GM12865 (cell line): ENCODE measurements around the gene TCEAL2.
"Not testable (repeated sequence)": the region's sequence is repeated elsewhere in the genome, so short reads cannot be mapped to it uniquely, and the experiment has no call there.

ENCODE experiments used
- DNase-seq: peaks from one replicate; pipeline ENCODE4 v3.0.0; 2010; ENCODE audit warnings: low read depth
- H3K4me3 ChIP-seq: 2 replicates; pipeline ENCODE4 v1.5.1; 2011; ENCODE audit warnings: mild to moderate bottlenecking, low read depth, low read length, control low read depth
- TF ChIP-seq, protein P1 (sequence below): IDR thresholded peaks from 2 replicates; pipeline ENCODE4 v1.5.1; 2011; ENCODE audit warnings: low read length, control low read depth, low read depth, inconsistent platforms; ENCODE audit not compliant: insufficient read depth; ENCODE audit errors: missing control alignments

TCEAL2 gene

GRCh38 chrX:102125436-102125835 lies at the start of gene TCEAL2:
Gene TCEAL2, plus strand, starts transcription at chrX:102125679. Its CDS starts 1,152 bp downstream, at chrX:102126831.
- not testable (repeated sequence) for DNase-seq, H3K4me3 ChIP-seq

DNA sequence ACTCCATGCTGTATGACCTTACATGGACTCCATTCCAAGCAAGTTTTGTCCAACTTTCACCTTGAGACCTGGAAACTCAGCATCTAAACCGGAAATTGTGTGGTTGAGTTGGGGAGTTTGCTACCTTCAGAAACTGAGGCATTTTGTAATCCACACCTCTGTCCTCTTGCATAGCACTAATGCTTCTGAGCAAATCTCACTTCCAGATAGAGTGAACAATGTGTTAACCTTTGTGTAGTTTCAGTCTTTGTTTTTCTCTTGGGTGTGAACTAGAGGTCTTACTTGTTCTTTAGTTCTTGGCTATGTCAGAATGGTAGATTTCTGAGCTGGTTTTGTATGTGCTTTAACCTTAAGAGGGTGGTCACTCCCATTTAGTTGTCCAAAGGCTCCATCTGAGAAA lies 48.1 kb upstream of the TCEAL2 start:
- DNase-seq = no peak
- no peak overlapping the region for H3K4me3 ChIP-seq
- TF ChIP-seq, protein P1, sequence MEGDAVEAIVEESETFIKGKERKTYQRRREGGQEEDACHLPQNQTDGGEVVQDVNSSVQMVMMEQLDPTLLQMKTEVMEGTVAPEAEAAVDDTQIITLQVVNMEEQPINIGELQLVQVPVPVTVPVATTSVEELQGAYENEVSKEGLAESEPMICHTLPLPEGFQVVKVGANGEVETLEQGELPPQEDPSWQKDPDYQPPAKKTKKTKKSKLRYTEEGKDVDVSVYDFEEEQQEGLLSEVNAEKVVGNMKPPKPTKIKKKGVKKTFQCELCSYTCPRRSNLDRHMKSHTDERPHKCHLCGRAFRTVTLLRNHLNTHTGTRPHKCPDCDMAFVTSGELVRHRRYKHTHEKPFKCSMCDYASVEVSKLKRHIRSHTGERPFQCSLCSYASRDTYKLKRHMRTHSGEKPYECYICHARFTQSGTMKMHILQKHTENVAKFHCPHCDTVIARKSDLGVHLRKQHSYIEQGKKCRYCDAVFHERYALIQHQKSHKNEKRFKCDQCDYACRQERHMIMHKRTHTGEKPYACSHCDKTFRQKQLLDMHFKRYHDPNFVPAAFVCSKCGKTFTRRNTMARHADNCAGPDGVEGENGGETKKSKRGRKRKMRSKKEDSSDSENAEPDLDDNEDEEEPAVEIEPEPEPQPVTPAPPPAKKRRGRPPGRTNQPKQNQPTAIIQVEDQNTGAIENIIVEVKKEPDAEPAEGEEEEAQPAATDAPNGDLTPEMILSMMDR = no peak

- TF ChIP-seq, protein P1 = no peak
Measured at GRCh38 chrX:102085706-102086105, 39.8 kb upstream of the TCEAL2 start.

GRCh38 chrX:102113367-102113766 lies 12.1 kb upstream of the TCEAL2 start:
- no peak for DNase-seq
- no peak overlapping the region for H3K4me3 ChIP-seq
- TF ChIP-seq, protein P1 = no peak

More at GRCh38 chrX:102085706-102086105, 39.8 kb upstream of the TCEAL2 start:
- H3K4me3 ChIP-seq = no peak overlapping the region
- no peak for DNase-seq

DNA sequence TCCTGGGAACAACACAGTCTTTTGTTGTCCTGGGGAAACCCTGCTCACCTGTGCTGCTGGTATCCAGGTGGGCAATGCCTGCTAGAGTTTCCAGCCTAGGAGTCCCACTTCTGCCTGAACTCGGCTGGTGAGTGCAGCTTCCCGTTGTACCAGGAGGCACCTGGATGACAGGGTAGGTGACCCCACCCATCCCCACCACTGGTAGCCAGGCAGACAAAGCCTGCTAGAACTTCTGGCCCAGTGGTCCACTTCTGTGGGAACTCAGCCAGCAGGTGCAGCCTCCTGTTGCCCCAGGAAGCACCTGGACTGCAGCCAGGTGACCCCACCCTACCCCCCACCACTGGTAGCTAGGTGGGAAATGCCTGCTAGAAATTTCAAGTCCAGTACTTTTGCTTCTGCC lies 9.7 kb upstream of the TCEAL2 start:
- no peak overlapping the region for H3K4me3 ChIP-seq
- TF ChIP-seq, protein P1 = no peak
- no peak for DNase-seq

DNA sequence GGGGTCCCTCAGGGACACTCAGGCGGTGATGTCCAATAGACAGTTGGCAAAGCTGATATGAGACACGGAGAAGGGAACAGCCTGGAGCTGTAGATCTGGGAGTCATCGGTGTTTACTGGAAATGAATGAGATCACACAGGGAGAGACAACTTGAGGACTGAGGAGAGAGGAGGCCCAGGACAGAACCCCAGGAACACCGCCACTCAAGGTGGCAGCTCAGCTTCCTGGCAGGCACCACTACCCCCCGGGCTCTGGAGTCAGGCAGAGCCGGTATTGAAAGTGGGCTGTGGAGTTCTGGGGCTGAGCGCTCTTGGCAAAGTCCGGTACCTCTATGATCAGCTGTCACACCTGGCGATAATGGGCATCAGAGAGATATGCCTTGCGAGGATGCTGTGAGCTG lies 465 bp upstream of the TCEAL2 start:
- not testable (repeated sequence) for H3K4me3 ChIP-seq

GRCh38 chrX:102126080-102126818 lies 770 bp downstream of the TCEAL2 start:
- not testable (repeated sequence) for DNase-seq, H3K4me3 ChIP-seq

More for the DNA sequence above, 465 bp upstream of the TCEAL2 start:
- not testable (repeated sequence) for DNase-seq

GRCh38 chrX:102126863-102127262 lies 1.4 kb downstream of the TCEAL2 start:
- no peak overlapping the region for H3K4me3 ChIP-seq
- TF ChIP-seq, protein P1 = no peak
- no peak for DNase-seq
